GM10847 (cell line): Measurements from ENCODE around the gene DCDC2C.

Source experiments
- POLR2A ChIP-seq: IDR thresholded peaks from 2 replicates; pipeline ENCODE4 v1.6.1; 2011; ENCODE audit not compliant: insufficient read length; ENCODE audit errors: extremely low read depth

DCDC2C gene

DNA sequence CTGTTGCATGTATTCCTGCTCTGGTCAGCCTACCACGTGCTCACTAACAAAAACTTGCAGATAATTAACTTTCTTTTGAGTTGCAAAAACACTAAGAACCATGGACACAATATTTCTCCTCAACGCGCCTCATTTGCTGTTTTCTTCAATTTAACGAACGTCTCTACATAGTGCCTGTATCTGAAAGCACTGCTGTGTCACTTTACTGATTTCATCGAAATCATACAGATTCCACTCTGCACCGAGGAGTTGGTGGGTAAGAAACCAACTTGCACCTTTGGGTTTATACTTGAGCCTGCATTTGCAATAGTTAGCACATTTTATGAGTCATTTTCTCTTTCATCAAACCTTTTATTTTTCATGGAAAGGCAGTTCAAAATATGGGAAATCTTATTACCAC is 145.8 kb downstream of the DCDC2C start:
- TF ChIP-seq POLR2A: no peak

DNA sequence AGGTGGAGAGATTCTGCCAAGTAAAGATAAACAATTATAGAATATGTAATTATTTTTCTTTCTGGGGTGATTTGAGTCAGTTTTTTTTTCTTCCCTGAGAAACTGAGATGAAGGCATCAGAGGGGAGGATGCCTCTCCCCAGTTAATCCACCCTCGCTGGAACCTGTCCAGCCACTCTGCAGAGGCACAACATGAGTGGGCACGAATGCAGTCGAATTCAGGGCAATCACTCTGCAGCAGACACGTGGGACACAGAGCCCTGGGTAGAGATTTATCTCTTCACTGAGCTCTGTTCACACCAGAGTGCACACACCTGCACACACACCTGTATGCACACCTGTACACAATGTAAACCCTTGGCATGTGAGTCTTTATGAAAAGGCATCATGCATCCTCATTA is 154.2 kb downstream of the DCDC2C start:
- no peak for TF ChIP-seq POLR2A

DNA sequence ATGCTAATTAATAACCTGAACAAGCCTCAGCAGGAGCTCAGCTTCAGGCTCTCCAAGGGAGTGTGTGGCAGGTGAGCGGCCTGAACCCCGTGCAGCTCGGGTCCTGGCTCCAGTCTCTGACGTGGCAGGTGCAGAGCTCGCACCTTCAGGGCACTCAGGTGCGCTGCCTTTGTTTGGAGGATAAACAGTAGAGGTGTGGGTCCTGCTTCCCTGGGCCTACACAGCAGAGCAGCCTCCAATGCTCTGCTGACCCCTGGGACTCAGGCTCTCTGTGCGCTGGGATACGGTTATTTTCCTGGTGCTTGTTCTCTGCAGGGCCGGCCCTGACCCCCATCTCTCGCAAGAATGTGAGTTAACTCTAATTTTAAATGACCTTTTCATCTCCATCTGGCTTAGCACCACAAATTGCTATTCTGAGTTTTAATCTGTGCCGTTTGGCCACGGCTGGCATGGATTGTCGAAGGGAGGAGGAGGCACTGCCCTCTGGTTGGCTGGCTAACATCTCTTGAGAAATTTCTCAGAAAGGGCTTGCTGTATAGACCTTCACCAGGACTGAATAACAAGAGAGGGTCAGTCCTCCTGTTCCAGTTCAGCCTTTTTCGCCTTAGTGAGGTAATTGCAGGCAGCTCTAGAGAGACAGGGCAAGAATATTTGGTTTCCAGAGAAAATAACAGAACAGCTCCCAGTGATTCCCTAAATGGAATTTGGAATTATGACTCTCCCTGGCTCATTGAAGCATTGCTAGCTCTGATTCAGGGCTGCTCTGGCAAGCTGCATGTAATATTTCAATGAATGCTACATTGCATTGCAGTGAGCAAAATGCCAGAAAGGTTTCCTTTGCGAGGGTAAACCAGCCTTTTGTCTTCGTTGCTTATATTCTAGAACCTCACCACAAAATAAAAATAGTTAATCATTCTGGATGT is 161.8 kb downstream of the DCDC2C start:
- no peak for TF ChIP-seq POLR2A

DNA sequence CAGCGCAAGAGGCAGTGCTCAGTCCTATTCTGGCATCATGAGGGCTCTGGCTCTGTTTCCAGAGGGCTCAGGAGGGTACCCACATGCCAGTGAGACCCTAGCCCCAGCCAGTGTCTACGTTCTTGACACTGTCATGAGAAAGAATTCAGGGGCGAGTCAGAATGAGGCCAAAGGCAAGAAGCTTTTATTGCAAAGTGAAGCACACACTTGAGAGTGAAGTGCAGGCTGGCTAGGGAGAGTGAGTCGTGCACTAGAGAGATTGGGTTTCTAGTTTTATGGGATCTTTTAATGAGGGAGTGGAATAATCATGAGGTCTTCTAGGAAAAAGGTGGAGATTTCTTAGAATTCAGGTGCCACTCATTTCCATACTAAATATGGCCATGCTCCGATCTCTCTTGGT is 164.1 kb downstream of the DCDC2C start:
- no peak for TF ChIP-seq POLR2A

DNA sequence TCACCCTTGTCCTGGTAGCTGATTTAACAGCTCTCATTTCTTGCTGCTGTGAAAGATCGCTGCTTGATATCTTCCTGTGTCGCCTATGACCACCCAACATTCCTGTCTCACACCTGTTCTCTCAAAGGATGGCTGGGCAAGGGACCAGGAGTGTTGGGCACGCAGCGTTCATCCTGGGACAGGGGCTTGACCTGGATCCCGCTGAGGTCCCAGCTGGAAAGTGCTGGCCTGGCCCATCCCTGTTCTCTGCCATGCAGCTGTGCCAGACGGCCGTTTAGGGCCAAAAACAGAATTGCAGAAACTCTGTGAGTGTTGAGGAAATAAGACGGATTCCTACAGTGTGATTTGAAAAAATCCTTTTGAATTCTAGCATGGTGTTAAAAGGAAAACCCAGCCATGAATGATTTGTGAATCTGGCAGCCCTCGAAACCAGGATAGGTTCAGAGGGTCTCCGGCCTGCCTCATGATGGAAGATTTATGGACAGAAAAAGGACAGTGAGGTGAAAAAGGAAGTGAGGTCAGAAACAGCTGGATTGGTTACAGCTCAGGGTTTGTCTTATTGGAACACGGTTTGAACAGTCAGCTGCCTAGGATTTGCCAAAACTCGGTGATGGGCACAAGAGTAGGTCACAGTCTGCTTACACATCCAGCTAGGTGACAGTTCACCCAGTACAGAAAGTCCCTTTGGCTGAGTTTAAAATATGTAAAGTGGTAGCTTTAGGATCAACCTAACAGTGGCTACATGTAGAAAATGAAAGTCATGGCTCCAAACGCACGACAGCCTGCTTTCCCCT is 164.8 kb downstream of the DCDC2C start:
- no peak for TF ChIP-seq POLR2A

DNA sequence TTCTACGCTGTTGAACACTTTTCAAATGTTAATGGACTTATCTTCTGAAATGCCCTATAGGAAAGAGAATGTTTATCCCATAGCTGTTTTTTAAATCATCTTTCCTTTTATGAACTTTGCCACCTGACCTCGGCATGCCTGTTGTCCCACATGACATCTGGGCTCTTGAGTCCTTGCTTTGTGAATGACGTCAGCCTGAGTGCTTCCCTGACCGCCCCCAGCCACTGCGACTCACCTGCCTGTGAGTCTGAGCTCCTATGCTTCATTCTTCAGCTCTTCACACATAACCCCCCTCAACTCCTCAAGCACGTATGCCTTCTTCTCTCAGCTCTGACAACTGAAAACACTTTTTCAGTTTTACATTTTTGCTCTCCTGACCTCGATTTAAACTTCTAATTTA is 166.8 kb downstream of the DCDC2C start:
- no peak for TF ChIP-seq POLR2A

DNA sequence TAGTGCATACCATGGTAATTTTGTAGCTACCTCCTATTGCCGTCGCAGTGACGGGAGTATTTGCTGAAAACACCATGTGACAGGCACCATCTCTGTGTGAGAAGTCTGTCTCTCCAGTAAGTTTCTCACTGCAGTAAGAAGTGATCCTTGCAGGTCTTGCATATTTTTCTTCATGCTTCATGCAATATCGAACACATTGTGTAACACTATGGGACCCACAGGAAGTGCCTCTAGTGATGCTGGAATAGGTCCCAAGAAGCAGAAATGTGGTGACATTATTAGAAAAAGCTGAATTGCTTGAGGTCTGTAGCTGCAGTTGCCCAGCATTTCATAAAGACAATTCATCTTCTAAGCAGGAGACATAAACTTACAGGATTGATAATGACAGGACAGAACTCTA is 167.6 kb downstream of the DCDC2C start:
- no peak for TF ChIP-seq POLR2A

DNA sequence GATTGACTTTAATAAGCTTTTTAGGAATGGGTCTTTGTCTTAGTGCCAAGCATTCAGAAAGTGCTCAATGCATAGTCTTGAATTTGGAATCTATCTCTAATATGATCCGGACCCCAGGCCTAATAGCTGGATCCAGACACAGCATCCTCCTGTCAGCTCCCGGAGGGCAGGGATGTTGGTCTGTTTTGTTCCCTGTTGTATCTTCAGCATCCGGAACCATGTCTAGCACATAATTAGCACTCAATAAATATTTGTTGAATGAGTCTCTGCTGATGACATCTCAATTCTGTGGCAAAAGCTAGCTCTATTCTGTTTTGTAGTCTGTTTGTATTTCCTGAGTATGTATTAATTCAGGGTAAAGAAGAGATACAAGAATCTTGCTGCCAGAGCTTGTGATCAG is 169.1 kb downstream of the DCDC2C start:
- no peak for TF ChIP-seq POLR2A

DNA sequence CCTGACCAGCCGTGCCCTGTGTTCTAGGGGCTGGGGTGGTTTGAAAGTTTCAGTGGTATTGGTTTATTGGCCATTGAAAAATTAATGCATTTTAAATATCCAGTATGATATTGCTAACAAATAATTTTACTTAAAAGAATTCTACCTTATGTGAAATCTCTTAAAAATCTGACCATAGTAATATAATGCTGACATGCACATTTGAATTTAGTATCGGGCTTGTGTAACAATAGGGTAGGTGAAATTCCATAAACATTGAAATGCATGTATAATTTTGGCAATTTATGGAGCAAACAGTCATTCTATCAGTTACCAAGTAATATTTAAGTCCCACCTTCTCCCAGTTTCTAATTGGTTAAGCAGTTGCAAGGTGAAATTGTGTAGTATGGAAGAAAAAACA is 170.5 kb downstream of the DCDC2C start:
- no peak for TF ChIP-seq POLR2A

DNA sequence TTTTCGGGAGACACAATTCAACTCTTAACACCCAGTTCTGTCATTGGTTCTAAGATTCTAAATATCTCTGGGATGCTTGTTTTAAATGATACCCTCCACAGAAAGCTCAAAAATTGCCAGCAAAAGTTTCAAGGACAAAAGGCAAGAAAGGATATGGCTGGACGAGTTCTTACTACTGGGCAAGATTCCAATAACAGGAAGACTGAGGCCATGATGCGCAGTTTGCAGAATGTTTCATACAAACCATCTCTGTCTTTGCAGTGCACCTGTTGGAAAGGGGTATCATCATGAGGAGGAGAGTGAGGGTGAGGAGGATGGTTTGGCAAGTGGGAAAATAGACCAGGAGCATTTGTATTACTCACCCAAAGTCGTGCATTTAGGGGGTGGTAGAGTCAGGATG is 172.8 kb downstream of the DCDC2C start:
- no peak for TF ChIP-seq POLR2A

DNA sequence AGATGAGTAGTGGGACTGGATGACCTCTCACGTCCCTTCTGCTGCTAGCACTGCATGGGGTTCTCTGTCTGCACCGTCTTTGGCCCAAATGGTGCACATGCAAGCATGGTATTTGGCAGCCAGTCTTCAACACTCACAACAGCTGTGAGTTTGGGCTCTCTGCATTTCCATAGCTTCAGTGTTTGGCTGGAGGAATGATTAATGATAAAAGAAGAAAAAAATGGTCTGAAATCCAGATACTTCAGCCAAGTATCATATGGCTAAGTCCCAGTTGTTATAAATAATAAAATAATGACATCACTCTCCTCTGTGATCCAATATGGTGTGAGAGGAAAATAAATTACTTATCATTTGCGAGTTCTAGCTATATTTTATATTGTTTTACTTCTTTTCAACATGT is 173.3 kb downstream of the DCDC2C start:
- no peak for TF ChIP-seq POLR2A

DNA sequence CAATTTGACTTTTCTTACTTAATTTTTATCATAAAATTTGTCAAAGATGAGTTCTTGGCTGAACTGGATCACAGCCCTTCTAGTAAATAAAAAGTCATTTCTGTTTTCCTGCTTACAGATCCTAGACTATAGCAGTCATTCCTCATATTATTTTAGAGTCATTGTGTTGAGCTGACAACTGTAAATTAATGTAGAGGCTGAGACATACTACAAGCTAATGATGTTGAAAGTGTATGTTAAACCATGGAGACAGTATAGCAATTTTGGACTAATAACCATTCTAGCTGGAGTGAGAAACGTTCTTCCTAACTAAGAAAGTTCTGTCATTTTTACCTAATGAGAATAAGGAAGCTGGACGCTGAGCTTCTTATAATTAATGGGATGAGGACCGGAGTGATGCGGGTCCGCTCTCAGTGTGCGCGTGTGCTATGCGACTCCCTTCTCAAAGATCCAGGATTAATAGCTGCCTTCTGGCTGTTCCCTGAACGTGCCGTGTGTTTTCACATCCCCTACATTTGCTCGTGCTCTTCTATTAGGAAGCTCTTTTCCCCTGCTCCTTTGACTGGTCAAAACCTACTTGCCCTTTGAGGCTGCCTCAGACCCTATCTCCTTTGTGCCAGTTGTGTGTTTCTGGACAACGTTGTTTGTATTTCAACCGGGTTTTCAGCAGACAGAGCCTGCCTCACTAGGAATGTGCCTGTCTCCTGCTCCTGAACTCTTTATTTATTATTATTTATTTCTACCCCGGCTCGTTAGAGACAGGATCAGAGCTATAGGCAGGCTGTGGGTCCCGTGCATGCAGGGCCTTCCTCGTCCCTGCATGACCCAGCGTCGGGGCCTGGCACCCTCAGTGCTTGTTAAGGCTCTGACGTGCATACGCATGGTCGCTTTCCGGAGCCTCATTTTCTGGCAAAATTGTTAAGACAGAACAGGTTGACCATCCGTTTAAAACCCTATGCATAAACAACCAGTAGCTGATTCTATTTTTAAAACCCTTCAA is 182.6 kb downstream of the DCDC2C start:
- no peak for TF ChIP-seq POLR2A

DNA sequence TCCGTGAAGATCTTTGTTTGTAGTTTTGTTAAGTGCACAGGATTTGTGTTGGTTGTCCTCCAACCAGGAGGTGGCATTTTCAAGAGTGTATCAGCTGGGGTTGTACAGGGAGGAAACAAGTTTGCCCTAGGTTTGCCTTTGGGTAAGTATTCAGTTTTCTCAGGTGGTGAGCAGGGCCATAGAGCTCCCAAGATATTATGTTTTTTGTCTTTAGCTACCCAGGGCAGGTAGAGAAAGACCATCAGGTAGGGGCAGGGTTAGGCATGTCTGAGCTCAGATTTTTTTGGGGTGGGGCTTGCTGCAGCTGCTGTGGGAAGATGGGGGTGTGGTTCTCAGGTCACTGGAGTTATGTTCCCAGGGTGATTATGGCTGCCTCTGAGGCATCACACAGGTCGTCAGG is 191.6 kb downstream of the DCDC2C start:
- TF ChIP-seq POLR2A: no peak
